ENCODE measurements around the gene LRRC37A3.
"Not testable (repeated sequence)": the region's sequence is repeated elsewhere in the genome, so short reads cannot be mapped to it uniquely, and the experiment has no call there.

Gene LRRC37A3

GRCh38 chr17:64834060-64834459, 85.2 kb downstream of the LRRC37A3 start:
- peak; percentile 20 for DNase-seq (ENCODE audit: low spot score)

GRCh38 chr17:64830631-64831040, 88.6 kb downstream of the LRRC37A3 start:
- peak; percentile 22 for DNase-seq (ENCODE audit: low spot score)

- DNase-seq (ENCODE audit: low spot score) = peak; percentile 32
Observed at GRCh38 chr17:64829824-64830630, 89.3 kb downstream of the LRRC37A3 start.

- DNase-seq (ENCODE audit: low spot score) = not testable (repeated sequence)
Observed at GRCh38 chr17:64829068-64829467, 90.2 kb downstream of the LRRC37A3 start.

GRCh38 chr17:64818904-64819303, 100.4 kb downstream of the LRRC37A3 start:
- not testable (repeated sequence) for DNase-seq (ENCODE audit: low spot score)

GRCh38 chr17:64815833-64816198, 103.5 kb downstream of the LRRC37A3 start:
- DNase-seq (ENCODE audit: low spot score) = not testable (repeated sequence)

- peak; percentile 60 for DNase-seq (ENCODE audit: low spot score)
Observed at GRCh38 chr17:64814993-64815832, 104.1 kb downstream of the LRRC37A3 start.

GRCh38 chr17:64808178-64808977, 110.9 kb downstream of the LRRC37A3 start:
- peak; percentile 89 for DNase-seq (ENCODE audit: low spot score)

Measured in LoVo (cell line).